H1 (cell line): ENCODE measurements around the gene BLOC1S1. TPM values are rescaled to one million over a fixed set of nuclear protein-coding genes. Genes with fewer than 3 reads are reported as not detected.

Experiments used
- CTCF ChIA-PET: fragments of 300-600 bp; sonication (Branson Sonifier 250); formaldehyde crosslinking; loops from one replicate; lab custom pipeline; 2021; ENCODE audit not compliant: partially characterized antibody; lab: Charles Lee
- POLR2A ChIA-PET: fragments of 300-600 bp; sonication (Branson Sonifier 250); formaldehyde crosslinking; loops from one replicate; lab custom pipeline; 2021; ENCODE audit warnings: inconsistent platforms; ENCODE audit not compliant: partially characterized antibody; lab: Charles Lee
- DNase-seq, 2 experiments: peaks; one replicate each; pipeline versions ENCODE4 v3.0.0 to v3.0.0-alpha.2; 2010 to 2022; ENCODE audit warnings: low spot score in 2 of 2, low read depth in 1 of 2, mixed read lengths in 1 of 2
- FAIRE-seq: peaks from 2 replicates; lab custom pipeline; 2011; peaks lifted over from hg19 to GRCh38; lab: Jason Lieb, UNC
- H2AFZ ChIP-seq: 2 replicates; pipeline ENCODE4 v1.8.1; 2012; ENCODE audit warnings: low read length, inconsistent platforms
- H2AK5ac ChIP-seq: 2 replicates; pipeline ENCODE4 v1.6.1; 2013; ENCODE audit warnings: low read depth, low read length
- H2BK120ac ChIP-seq: replicated peaks from 2 replicates; pipeline ENCODE3; 2013; ENCODE audit warnings: low read depth, low read length, inconsistent platforms
- H2BK12ac ChIP-seq: 2 replicates; pipeline ENCODE4 v1.6.1; 2013; ENCODE audit warnings: low read depth, low read length
- H2BK15ac ChIP-seq: 2 replicates; pipeline ENCODE4 v1.6.1; 2013; ENCODE audit warnings: low read length
- H2BK20ac ChIP-seq: 2 replicates; pipeline ENCODE4 v1.6.1; 2013; ENCODE audit warnings: low read length
- H2BK5ac ChIP-seq: 2 replicates; pipeline ENCODE4 v1.6.1; 2013; ENCODE audit warnings: low read depth, low read length
- H3K14ac ChIP-seq: 2 replicates; pipeline ENCODE4 v1.6.1; 2013; ENCODE audit warnings: inconsistent platforms; ENCODE audit not compliant: insufficient read length
- H3K18ac ChIP-seq: 2 replicates; pipeline ENCODE4 v1.6.1; 2013; ENCODE audit warnings: low read length; ENCODE audit errors: extremely low read depth
- H3K23ac ChIP-seq: 2 replicates; pipeline ENCODE4 v1.6.1; 2013; ENCODE audit warnings: inconsistent platforms; ENCODE audit not compliant: insufficient read length
- H3K23me2 ChIP-seq: 2 replicates; pipeline ENCODE4 v1.6.1; 2013; ENCODE audit warnings: low read depth, low read length
- H3K27ac ChIP-seq: 2 replicates; pipeline ENCODE4 v1.6.1; 2011; ENCODE audit warnings: low read depth, low read length, inconsistent platforms
- H3K27me3 ChIP-seq, 4 experiments: replicated peaks in 1 of 4; 1 replicate in 1 of 4; 2 replicates in 3 of 4; pipeline versions ENCODE4 v1.6.1 to v1.8.1; 2011 to 2013; ENCODE audit warnings: low read length in 3 of 4, mild to moderate bottlenecking in 3 of 4, inconsistent platforms in 2 of 4, mixed read lengths in 2 of 4, moderate library complexity in 1 of 4; ENCODE audit not compliant: control insufficient read depth in 3 of 4, insufficient read depth in 3 of 4; ENCODE audit errors: extremely low read depth in 1 of 4
- H3K36me3 ChIP-seq, 4 experiments: 2 replicates each; pipeline versions ENCODE4 v1.6.1 to v1.8.1; 2011 to 2013; ENCODE audit warnings: mild to moderate bottlenecking in 4 of 4, low read length in 3 of 4, moderate library complexity in 2 of 4, control low read depth in 1 of 4, inconsistent platforms in 1 of 4; ENCODE audit not compliant: insufficient read depth in 4 of 4, control insufficient read depth in 2 of 4
- H3K4ac ChIP-seq: replicated peaks from 2 replicates; pipeline ENCODE3; 2013; ENCODE audit warnings: low read length, low read depth, mixed read lengths, inconsistent platforms; ENCODE audit not compliant: insufficient read length
- H3K4me1 ChIP-seq, 4 experiments: replicated peaks in 1 of 4; 1 replicate in 1 of 4; 2 replicates in 3 of 4; pipeline versions ENCODE4 v1.6.1 to v1.8.1; 2011 to 2013; ENCODE audit warnings: low read length in 3 of 4, inconsistent platforms in 2 of 4, mixed read lengths in 1 of 4; ENCODE audit not compliant: insufficient read depth in 4 of 4, control insufficient read depth in 3 of 4
- H3K4me2 ChIP-seq, 2 experiments: 2 replicates each; pipeline versions ENCODE4 v1.6.1 to v1.8.1; 2011 to 2013; ENCODE audit warnings: low read depth in 2 of 2, low read length in 2 of 2, control low read depth in 1 of 2, inconsistent platforms in 1 of 2, mild to moderate bottlenecking in 1 of 2; ENCODE audit not compliant: insufficient read depth in 1 of 2
- H3K4me3 ChIP-seq, 4 experiments: fragments of 200-600, 300-600 bp in 1 of 4; sonication (generic), shearing (Covaris generic), sonication (Bioruptor Twin) in 1 of 4; 2 replicates each; pipeline versions ENCODE4 v1.5.1 to v1.8.1; 2011 to 2016; ENCODE audit warnings: low read length in 4 of 4, low read depth in 3 of 4, control low read depth in 2 of 4, inconsistent platforms in 2 of 4, mild to moderate bottlenecking in 2 of 4, mixed read lengths in 1 of 4, moderate library complexity in 1 of 4; ENCODE audit not compliant: insufficient read depth in 2 of 4; ENCODE audit errors: extremely low read depth in 1 of 4
- H3K56ac ChIP-seq: replicated peaks from 2 replicates; pipeline ENCODE3; 2013; ENCODE audit warnings: low read depth, mild to moderate bottlenecking, mixed read lengths, low read length, inconsistent platforms; ENCODE audit not compliant: insufficient read length
- H3K79me1 ChIP-seq: 2 replicates; pipeline ENCODE4 v1.6.1; 2013; ENCODE audit warnings: low read depth, low read length, control low read depth
- H3K79me2 ChIP-seq, 2 experiments: 2 replicates each; pipeline versions ENCODE4 v1.6.1 to v1.8.1; 2012 to 2013; ENCODE audit warnings: low read length in 2 of 2, mild to moderate bottlenecking in 2 of 2, inconsistent platforms in 1 of 2; ENCODE audit not compliant: insufficient read depth in 2 of 2, control insufficient read depth in 1 of 2
- H3K9ac ChIP-seq, 4 experiments: replicated peaks in 1 of 4; 1 replicate in 1 of 4; 2 replicates in 3 of 4; pipeline versions ENCODE4 v1.6.1 to v1.8.1; 2011 to 2013; ENCODE audit warnings: low read depth in 3 of 4, low read length in 3 of 4, control low read depth in 2 of 4, mild to moderate bottlenecking in 2 of 4, moderate library complexity in 2 of 4, inconsistent platforms in 1 of 4; ENCODE audit errors: extremely low read depth in 1 of 4
- H3K9me3 ChIP-seq, 2 experiments: 2 replicates each; pipeline versions ENCODE4 v1.6.1 to v1.8.1; 2012 to 2013; ENCODE audit warnings: mild to moderate bottlenecking in 2 of 2, moderate library complexity in 2 of 2, control low read depth in 1 of 2, inconsistent platforms in 1 of 2, low read depth in 1 of 2, low read length in 1 of 2, mixed read lengths in 1 of 2; ENCODE audit not compliant: insufficient read depth in 2 of 2
- H4K20me1 ChIP-seq, 2 experiments: replicated peaks in 1 of 2; 2 replicates each; pipeline versions ENCODE3 to v1.8.1; 2011 to 2013; ENCODE audit warnings: inconsistent platforms in 2 of 2, low read length in 2 of 2, mild to moderate bottlenecking in 1 of 2; ENCODE audit not compliant: insufficient read depth in 2 of 2, control insufficient read depth in 1 of 2
- H4K5ac ChIP-seq: 2 replicates; pipeline ENCODE4 v1.6.1; 2013; ENCODE audit warnings: low read length, low read depth, mixed read lengths, inconsistent platforms; ENCODE audit not compliant: insufficient read length
- H4K8ac ChIP-seq: 2 replicates; pipeline ENCODE4 v1.8.0; 2013; ENCODE audit warnings: mild to moderate bottlenecking, moderate library complexity, low read length, inconsistent platforms; ENCODE audit not compliant: insufficient read depth; ENCODE audit errors: extremely low read depth
- H4K91ac ChIP-seq: replicated peaks from 2 replicates; pipeline ENCODE3; 2013; ENCODE audit warnings: low read length, mixed read lengths, inconsistent platforms; ENCODE audit not compliant: insufficient read length
- PHF8 ChIP-seq: fragments of 200-600 bp; sonication (generic); conservative IDR thresholded peaks from 2 replicates; pipeline ENCODE4 v1.7.1; 2012; ENCODE audit warnings: low read depth, mild to moderate bottlenecking, inconsistent platforms, low read length, moderate library complexity
- POU5F1 ChIP-seq: IDR thresholded peaks from 2 replicates; pipeline ENCODE4 v1.6.1; 2011; ENCODE audit warnings: low read depth, mild to moderate bottlenecking, low read length, moderate library complexity
- SP4 ChIP-seq: IDR thresholded peaks from 2 replicates; pipeline ENCODE4 v1.6.1; 2012; ENCODE audit warnings: low read length, inconsistent platforms
- SRF ChIP-seq: IDR thresholded peaks from 2 replicates; pipeline ENCODE4 v1.6.1; 2011; ENCODE audit warnings: mild to moderate bottlenecking, low read depth, low read length, moderate library complexity
- SUZ12 ChIP-seq: fragments of 200-600 bp; sonication (generic); IDR thresholded peaks from 2 replicates; pipeline ENCODE4 v1.6.1; 2012; ENCODE audit warnings: mild to moderate bottlenecking, inconsistent platforms, low read length, moderate library complexity, mixed read lengths
- WGBS, 2 experiments: shearing (Covaris generic) in 1 of 2; methylation state at CpG; one replicate each; pipeline versions ENCODE4 v1.1.6 to v1.1.7; 2013 to 2015; ENCODE audit warnings: low lambda C conversion rate in 2 of 2, mixed read lengths in 2 of 2, inconsistent platforms in 1 of 2, low coverage in 1 of 2, missing lambda C conversion rate in 1 of 2; ENCODE audit not compliant: insufficient replicate concordance in 2 of 2, insufficient coverage in 1 of 2, insufficient read length in 1 of 2; ENCODE audit errors: extremely low coverage in 1 of 2, missing lambda C conversion rate in 1 of 2; 5-methylcytosine and 5-hydroxymethylcytosine counted together
- polyA plus RNA-seq, 7 experiments: library from polyadenylated mRNA; depleted of rRNA in 3 of 7; stranded (reverse) in 5 of 7; unstranded in 2 of 7; fragments of >200 nt in 5 of 7; fragments of 200-250 nt in 2 of 7; gene quantifications; 1 replicate in 5 of 7; 2 replicates in 1 of 7; 4 replicates in 1 of 7; pipeline versions ENCODE4 v1.2.1 to v1.2.3, GENCODE V29; 2011 to 2013; ENCODE audit warnings: missing spikeins in 2 of 7, mixed read lengths in 2 of 7
- total RNA-seq: library from RNA; stranded (reverse); fragmentation: NEBNext Ultra II Directional; extraction: Animal tissue kit (Norgen Biotek cat#: 25700); gene quantifications from 2 replicates; pipeline ENCODE4 v1.2.1, GENCODE V29; 2021

Gene BLOC1S1
- total and polyA plus RNA-seq, 2 of the 8 experiments (the other 6 are each of a cell fraction or from before 2014, with no cell fraction given), result 91.1 to 185 TPM

DNA sequence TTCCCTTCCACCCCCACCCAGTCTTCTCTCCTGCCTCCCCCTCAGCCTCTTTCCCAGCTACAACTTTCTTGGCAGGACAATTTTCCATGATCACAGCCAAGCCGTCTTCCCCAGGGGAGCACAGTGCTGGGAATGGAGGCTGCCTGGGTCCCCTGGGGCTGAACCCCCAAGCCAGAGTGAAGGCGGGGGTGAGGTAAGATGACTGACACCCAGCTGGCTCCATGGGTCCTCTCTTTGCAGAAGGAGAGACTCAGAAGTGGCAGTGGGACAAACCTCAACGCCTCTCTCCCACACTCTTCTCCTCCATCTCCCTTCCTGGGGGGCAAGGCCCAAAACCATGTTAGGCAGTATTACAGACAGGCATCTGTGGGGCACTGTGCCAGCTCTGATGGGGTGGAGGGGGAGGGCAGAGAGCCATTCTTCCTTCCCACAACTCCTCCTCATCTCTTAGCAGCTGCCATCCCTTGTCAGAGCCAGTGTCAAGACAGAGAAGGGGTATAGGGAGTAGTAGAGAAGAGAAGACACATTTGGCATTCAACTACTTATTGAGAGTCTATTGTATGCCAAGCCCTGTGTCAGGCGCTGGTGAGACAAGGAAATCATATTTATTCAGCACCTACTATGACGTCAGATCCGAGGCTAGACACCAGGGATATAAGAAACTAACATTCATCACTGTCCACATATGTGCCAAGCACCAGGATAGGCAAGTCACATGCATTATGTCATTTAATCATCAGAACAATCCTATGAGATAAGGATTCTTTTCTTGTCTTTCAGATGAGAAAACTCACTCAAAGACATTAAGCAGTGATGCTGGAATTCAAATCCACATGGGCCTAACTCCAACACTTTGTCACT lies 11.7 kb upstream of the BLOC1S1 start:
- Histone ChIP-seq H4K91ac (no peak overlapping the region), H3K27me3 (peaks cover 0 to 3% (median 0%) of the 10 kb centered on the region in 4 experiments; a peak in 3 of 7 replicates)
- POLR2A ChIA-PET, result interaction anchor here (3.6 kb wide), 1 partner anchor 13 kb away, joined by 39 read pairs; the partner anchor contains the start of gene BLOC1S1
- TF ChIP-seq SP4 (no peak), POU5F1 (no peak), SRF (no peak), SUZ12 (no peak), PHF8 (no peak)
- TF ChIP-seq, all 59 proteins: peak for 0
- FAIRE-seq, result no peak
- H3K4ac ChIP-seq, result no peak overlapping the region
- H2AFZ ChIP-seq, result no peak overlapping the region
- H3K36me3 ChIP-seq, result peaks cover 0 to 3% (median under 1%) of the 10 kb centered on the region in 4 experiments; a peak in 2 of 8 replicates
- H3K4me2 ChIP-seq, result peak overlapping the region in 1 of 2 experiments; percentile 100; a peak in 1 of 4 replicates
- peaks cover 0 to 13% of the 10 kb centered on the region in 2 experiments for H4K20me1 ChIP-seq
- no peak overlapping the region for H3K9ac ChIP-seq
- no peak overlapping the region for H2AK5ac ChIP-seq
- no peak overlapping the region for H2BK12ac ChIP-seq
- no peak overlapping the region for H3K56ac ChIP-seq
- no peak overlapping the region for H3K23ac ChIP-seq
- no peak overlapping the region for H3K14ac ChIP-seq
- no peak overlapping the region for H3K18ac ChIP-seq
- peaks cover 0 to 32% of the 10 kb centered on the region in 2 experiments; a peak in 2 of 4 replicates for H3K79me2 ChIP-seq
- H3K79me1 ChIP-seq, result peaks cover 14% of the 10 kb centered on the region; the same call in 1 of the 2 replicates
- H3K23me2 ChIP-seq, result peaks cover 15% of the 10 kb centered on the region
- H2BK120ac ChIP-seq, result no peak overlapping the region
- H3K9me3 ChIP-seq, result no peaks in the 10 kb centered on the region
- H3K4me1 ChIP-seq, result peaks cover 0 to 21% (median 8%) of the 10 kb centered on the region in 4 experiments; a peak in 5 of 7 replicates
- no peak overlapping the region for H3K4me3 ChIP-seq
- H3K27ac ChIP-seq, result no peak overlapping the region
- H2BK20ac ChIP-seq, result no peak overlapping the region
- WGBS, 2 experiments, result 88% methylated on average over 6 of the region's 6 CpGs; no CpG with 5 or more reads in 1 of the 2 experiments
- no peak overlapping the region for H2BK5ac ChIP-seq
- no peak overlapping the region for H2BK15ac ChIP-seq
- H4K8ac ChIP-seq, result no peak overlapping the region
- DNase-seq, result no peak
- no peak overlapping the region for H4K5ac ChIP-seq
- CTCF ChIA-PET, result interaction anchor here (0.6 to 5.1 kb wide), 13 partner anchors 8 to 1089 kb away, joined by 3 to 38 read pairs (median 6); partner anchors contain the start of gene RDH5
